ENCODE results near the gene UGT1A9. TPM values are rescaled to one million over a fixed set of nuclear protein-coding genes. Genes with fewer than 3 reads are reported as not detected.

The UGT1A9 gene
- total and polyA plus RNA-seq, 2 experiments from 2014 or later: not detected

DNA sequence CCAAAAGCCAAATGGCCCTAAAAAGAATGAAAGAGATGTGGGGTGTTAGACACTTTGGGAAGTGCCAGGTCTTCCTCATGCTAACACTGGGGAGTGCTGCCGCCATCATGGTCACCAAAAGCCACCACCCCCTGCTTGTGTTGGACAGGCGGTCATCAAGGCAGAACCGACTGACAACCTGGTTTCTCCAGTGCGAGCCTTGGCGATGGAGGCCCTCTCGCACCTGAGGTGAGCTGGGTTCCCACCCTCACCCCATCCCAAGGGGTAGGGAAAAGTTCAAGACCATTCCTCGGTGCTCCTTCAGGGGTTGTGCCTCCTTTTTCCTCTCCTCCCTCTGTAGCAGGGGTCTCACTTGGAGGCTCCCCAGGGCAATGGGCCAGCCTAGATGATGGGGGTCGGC is 140.0 kb downstream of the UGT1A9 start:
- H3K27ac Mint-ChIP-seq: no peak overlapping the region
- Histone ChIP-seq H3K27me3 (ENCODE audit: insufficient read depth) (no peaks in the 10 kb centered on the region), H2AFZ (no peak overlapping the region), H3K4me3 (no peak overlapping the region), H3K4me2 (no peak overlapping the region), H3K4me1 (ENCODE audit: insufficient read depth) (no peaks in the 10 kb centered on the region), H3K9me2 (ENCODE audit: insufficient read depth) (peaks cover 6% of the 10 kb centered on the region), H4K20me1 (replicated peaks; ENCODE audit: insufficient read depth) (no peaks in the 10 kb centered on the region), H3K36me3 (ENCODE audit: insufficient read depth) (no peaks in the 10 kb centered on the region), H3K79me2 (replicated peaks; ENCODE audit: insufficient read depth) (no peaks in the 10 kb centered on the region), H3F3A (replicated peaks; ENCODE audit: low read depth) (no peaks in the 10 kb centered on the region), H3K27ac (ENCODE audit: low read depth) (no peak overlapping the region)
- H3K9me3 Mint-ChIP-seq: peaks cover 5% of the 10 kb centered on the region; the same call in 2 of the 3 replicates
- H3K4me3 Mint-ChIP-seq: no peak overlapping the region
- no peak for DNase-seq (ENCODE audit: low spot score)
- no peaks in the 10 kb centered on the region for H3K36me3 Mint-ChIP-seq (ENCODE audit: low read depth)
- peaks cover 2% of the 10 kb centered on the region for H3K27me3 Mint-ChIP-seq (ENCODE audit: insufficient read depth, low read depth, poor library complexity)
- no peaks in the 10 kb centered on the region for H3K4me1 Mint-ChIP-seq
- TF ChIP-seq JUNB (IDR thresholded peaks at IDR 0.05; ENCODE audit: unreplicated experiment) (no peak), STAT1 (IDR thresholded peaks at IDR 0.05; ENCODE audit: unreplicated experiment) (no peak), CREB1 (CRISPR knock-in tag; IDR thresholded peaks at IDR 0.05; ENCODE audit: low read depth) (no peak), ZNF331 (CRISPR knock-in tag; IDR thresholded peaks at IDR 0.05; ENCODE audit: low read depth) (no peak), NANOG (IDR thresholded peaks at IDR 0.05; ENCODE audit: borderline replicate concordance) (no peak), POLR2AphosphoS5 (IDR thresholded peaks at IDR 0.05; ENCODE audit: low read depth) (no peak), ETS1 (IDR thresholded peaks at IDR 0.05) (no peak), CTCF (conservative IDR thresholded peaks at IDR 0.05; ENCODE audit: low read depth in 2 of 2) (no peak), ZNF114 (CRISPR knock-in tag; IDR thresholded peaks at IDR 0.05) (no peak), EZH2phosphoT487 (IDR thresholded peaks at IDR 0.05; ENCODE audit: unreplicated experiment) (no peak), EZH2 (IDR thresholded peaks at IDR 0.05; ENCODE audit: low read depth, unreplicated experiment) (no peak), ZNF462 (CRISPR knock-in tag; IDR thresholded peaks at IDR 0.05) (no peak), REST (IDR thresholded peaks at IDR 0.05; ENCODE audit: unreplicated experiment) (no peak)
- no peak for ATAC-seq

All from GM23338 (cell line).